PC-9 (cell line): ENCODE measurements around the gene MAML3. TPM values are rescaled to one million over a fixed set of nuclear protein-coding genes. Genes with fewer than 3 reads are reported as not detected.

Experiments used
- BruUV-seq: library from RNA; stranded (reverse); fragments of 400-500 nt; replicated peaks from 2 replicates; lab custom pipeline; 2021; lab: Mats Ljungman, UMichigan
- CTCF ChIA-PET: fragments of 300-600 bp; sonication (Branson Sonifier 250); formaldehyde crosslinking; loops from one replicate; lab custom pipeline; 2022; ENCODE audit warnings: antibody characterized with exemption; lab: Charles Lee
- POLR2A ChIA-PET: fragments of 300-600 bp; sonication (Branson Sonifier 250); formaldehyde crosslinking; loops from one replicate; lab custom pipeline; 2022; ENCODE audit warnings: antibody characterized with exemption; ENCODE audit not compliant: unreplicated experiment; lab: Charles Lee
- DNase-seq, 2 experiments: peaks; one replicate each; pipeline versions ENCODE4 v3.0.0 to v3.0.0-alpha.2; 2015 to 2022; ENCODE audit warnings: mixed read lengths in 1 of 2
- H2AFZ ChIP-seq: fragments of 200-600 bp; sonication (generic); 2 replicates; pipeline ENCODE4 v1.8.1; 2017; ENCODE audit warnings: antibody characterized with exemption
- H3F3A ChIP-seq: fragments of 200-600 bp; sonication (generic); 2 replicates; pipeline ENCODE4 v1.8.1; 2017; ENCODE audit warnings: antibody characterized with exemption, mild to moderate bottlenecking, low read depth; ENCODE audit not compliant: insufficient read depth
- H3K27ac ChIP-seq: fragments of 200-600 bp; sonication (generic); 2 replicates; pipeline ENCODE4 v1.6.1; 2016; ENCODE audit warnings: mixed run types
- H3K27me3 ChIP-seq: fragments of 200-600 bp; sonication (generic); 2 replicates; pipeline ENCODE4 v1.6.1; 2016; ENCODE audit warnings: low read depth, mixed run types; ENCODE audit not compliant: insufficient read depth
- H3K36me3 ChIP-seq: fragments of 200-600 bp; sonication (generic); 2 replicates; pipeline ENCODE4 v1.6.1; 2016; ENCODE audit warnings: low read depth, mixed run types
- H3K4me1 ChIP-seq: fragments of 200-600 bp; sonication (generic); replicated peaks from 2 replicates; pipeline ENCODE4 v1.6.1; 2016; ENCODE audit warnings: mixed run types; ENCODE audit not compliant: insufficient read depth
- H3K4me2 ChIP-seq: fragments of 200-600 bp; sonication (generic); 2 replicates; pipeline ENCODE4 v1.6.1; 2017; ENCODE audit warnings: mixed run types
- H3K4me3 ChIP-seq: fragments of 200-600 bp; sonication (generic); 2 replicates; pipeline ENCODE4 v1.6.1; 2016; ENCODE audit warnings: mixed run types
- H3K79me2 ChIP-seq: fragments of 200-600 bp; sonication (generic); 2 replicates; pipeline ENCODE4 v1.6.1; 2017; ENCODE audit warnings: low read depth, mixed run types
- H3K9me2 ChIP-seq: fragments of 200-600 bp; sonication (generic); 2 replicates; pipeline ENCODE4 v1.8.1; 2017; ENCODE audit warnings: mild to moderate bottlenecking; ENCODE audit not compliant: insufficient read depth
- H3K9me3 ChIP-seq: fragments of 200-600 bp; sonication (generic); 2 replicates; pipeline ENCODE4 v1.8.1; 2016; ENCODE audit warnings: low read depth; ENCODE audit not compliant: insufficient read depth
- H4K20me1 ChIP-seq: fragments of 200-600 bp; sonication (generic); 2 replicates; pipeline ENCODE4 v1.8.1; 2017; ENCODE audit not compliant: insufficient read depth
- CTCF ChIP-seq: fragments of 200-600 bp; sonication (generic); conservative IDR thresholded peaks from 2 replicates; pipeline ENCODE4 v1.6.1; 2017; ENCODE audit warnings: mixed run types, antibody characterized with exemption, mild to moderate bottlenecking, moderate library complexity
- EZH2 ChIP-seq: fragments of 200-600 bp; sonication (generic); IDR thresholded peaks from 2 replicates; pipeline ENCODE4 v1.8.0; 2017; ENCODE audit warnings: antibody characterized with exemption, low read depth
- intact Hi-C: fragments of 100-400 bp; cut with micrococcal nuclease; formaldehyde crosslinking; loops from one replicate; pipeline ENCODE4 v1.10.0; 2022; ENCODE audit not compliant: unreplicated experiment
- total RNA-seq: library from RNA; stranded (reverse); gene quantifications from 2 replicates; pipeline ENCODE4 v1.2.3, GENCODE V29; 2021

MAML3 gene
- total RNA-seq, 1 experiment from 2014 or later: 15.2 TPM

GRCh38 chr4:139917896-139918295 is 236.1 kb downstream of the MAML3 start:
- Histone ChIP-seq H3K4me3 (no peak overlapping the region), H3K79me2 (no peaks in the 10 kb centered on the region; the same call in 1 of the 2 replicates), H3K27ac (no peak overlapping the region), H2AFZ (no peak overlapping the region), H3K9me3 (no peaks in the 10 kb centered on the region), H3K36me3 (no peaks in the 10 kb centered on the region), H3K9me2 (no peaks in the 10 kb centered on the region), H4K20me1 (no peaks in the 10 kb centered on the region), H3K4me2 (no peak overlapping the region), H3K27me3 (no peaks in the 10 kb centered on the region), H3F3A (no peaks in the 10 kb centered on the region), H3K4me1 (peaks cover 17% of the 10 kb centered on the region)
- no peak for DNase-seq
- TF ChIP-seq CTCF (no peak), EZH2 (no peak)
- BruUV-seq: no TSS peak
- CTCF ChIA-PET: no interaction called here
- POLR2A ChIA-PET: no interaction called here
- intact Hi-C loops: no loop called here

GRCh38 chr4:139916041-139916440 is 237.9 kb downstream of the MAML3 start:
- no peak overlapping the region for H3K4me3 ChIP-seq
- no peaks in the 10 kb centered on the region for H3K9me2 ChIP-seq
- TF ChIP-seq CTCF (no peak), EZH2 (no peak)
- no peaks in the 10 kb centered on the region for H3K36me3 ChIP-seq
- H3K79me2 ChIP-seq: no peaks in the 10 kb centered on the region; the same call in 1 of the 2 replicates
- no peaks in the 10 kb centered on the region for H3F3A ChIP-seq
- ChIA-PET POLR2A (no interaction called here), CTCF (no interaction called here)
- peaks cover 19% of the 10 kb centered on the region for H3K4me1 ChIP-seq
- no peaks in the 10 kb centered on the region for H4K20me1 ChIP-seq
- H3K27me3 ChIP-seq: no peaks in the 10 kb centered on the region
- H3K9me3 ChIP-seq: no peaks in the 10 kb centered on the region
- no peak overlapping the region for H3K27ac ChIP-seq
- H3K4me2 ChIP-seq: no peak overlapping the region
- no peak overlapping the region for H2AFZ ChIP-seq
- BruUV-seq: no TSS peak
- intact Hi-C loops: no loop called here
- no peak for DNase-seq

- intact Hi-C loops: no loop called here
- BruUV-seq: no TSS peak
- Histone ChIP-seq H3K9me2 (no peaks in the 10 kb centered on the region), H4K20me1 (no peaks in the 10 kb centered on the region), H3K27me3 (no peaks in the 10 kb centered on the region), H3K79me2 (no peaks in the 10 kb centered on the region; the same call in 1 of the 2 replicates), H3K36me3 (no peaks in the 10 kb centered on the region), H3F3A (no peaks in the 10 kb centered on the region), H3K27ac (no peak overlapping the region), H3K4me2 (no peak overlapping the region), H3K4me1 (peaks cover 19% of the 10 kb centered on the region), H3K4me3 (no peak overlapping the region), H3K9me3 (no peaks in the 10 kb centered on the region), H2AFZ (no peak overlapping the region)
- POLR2A ChIA-PET: interaction anchor here (0.7 kb wide), 1 partner anchor 420 kb away, joined by 3 read pairs; no protein-coding TSS in a partner anchor
- TF ChIP-seq CTCF (no peak), EZH2 (no peak)
- CTCF ChIA-PET: no interaction called here
- no peak for DNase-seq
Measured at GRCh38 chr4:139915037-139915436, 238.9 kb downstream of the MAML3 start.
